Measurements from ENCODE around the gene LAX1.

- TF ChIP-seq POLR2AphosphoS5 (IDR thresholded peaks at IDR 0.05; ENCODE audit: low read depth, low read length) (no peak), POLR2A (IDR thresholded peaks at IDR 0.05; ENCODE audit: low read depth, low read length) (no peak)
Observed at GRCh38 chr1:203797948-203798655, 33.1 kb downstream of the LAX1 start.

Data from GM12892 (cell line).